ENCODE data around the gene UBAC2.
"Not testable (repeated sequence)": the region's sequence is repeated elsewhere in the genome, so short reads cannot be mapped to it uniquely, and the experiment has no call there.

UBAC2 gene

GRCh38 chr13:99215184-99215830 lies 14.7 kb downstream of the UBAC2 start:
- peak; percentile 23 to 58 for DNase-seq

GRCh38 chr13:99217461-99218110 lies 16.9 kb downstream of the UBAC2 start:
- no peak for DNase-seq

- DNase-seq, result no peak
Observed at GRCh38 chr13:99218126-99218525, 17.5 kb downstream of the UBAC2 start.

- no peak for DNase-seq
Observed at GRCh38 chr13:99218545-99218944, 17.9 kb downstream of the UBAC2 start.

GRCh38 chr13:99218969-99219368 lies 18.3 kb downstream of the UBAC2 start:
- peak in 1 of 2 experiments; percentile 60 for DNase-seq

GRCh38 chr13:99220199-99220935 lies 19.7 kb downstream of the UBAC2 start:
- DNase-seq, result no peak

GRCh38 chr13:99221567-99222239 lies 21.0 kb downstream of the UBAC2 start:
- no peak for DNase-seq

GRCh38 chr13:99223587-99223986 lies 22.9 kb downstream of the UBAC2 start:
- DNase-seq, result no peak

GRCh38 chr13:99224021-99224420 lies 23.4 kb downstream of the UBAC2 start:
- DNase-seq, result no peak

- no peak for DNase-seq
Observed at GRCh38 chr13:99225078-99225477, 24.4 kb downstream of the UBAC2 start.

- DNase-seq, result no peak
Observed at GRCh38 chr13:99226513-99226912, 25.9 kb downstream of the UBAC2 start.

- no peak for DNase-seq
Observed at GRCh38 chr13:99227331-99227900, 26.8 kb downstream of the UBAC2 start.

- DNase-seq, result no peak
Observed at GRCh38 chr13:99227909-99228688, 27.4 kb downstream of the UBAC2 start.

- no peak for DNase-seq
Observed at GRCh38 chr13:99228737-99229691, 28.4 kb downstream of the UBAC2 start.

GRCh38 chr13:99230588-99230987 lies 29.9 kb downstream of the UBAC2 start:
- DNase-seq, result not testable (repeated sequence)

- no peak for DNase-seq
Observed at GRCh38 chr13:99230991-99231390, 30.3 kb downstream of the UBAC2 start.

- DNase-seq, result no peak
Observed at GRCh38 chr13:99231721-99232120, 31.1 kb downstream of the UBAC2 start.

- DNase-seq, result peak in 1 of 2 experiments; percentile 37
Observed at GRCh38 chr13:99237981-99238662, 37.5 kb downstream of the UBAC2 start.

GRCh38 chr13:99246100-99246499 lies 45.4 kb downstream of the UBAC2 start:
- DNase-seq, result no peak

GRCh38 chr13:99249178-99249577 lies 48.5 kb downstream of the UBAC2 start:
- DNase-seq, result not testable (repeated sequence)

Data from stimulated activated CD4-positive, alpha-beta T cell treated with anti-CD3 and anti-CD28 coated beads, Interleukin-4, amount 100 ng/mL, for 4 hours (primary cell).